ENCODE measurements around the gene MAD1L1. TPM values are rescaled to one million over a fixed set of nuclear protein-coding genes. Genes with fewer than 3 reads are reported as not detected.

MAD1L1 gene
- total RNA-seq, 1 experiment from 2014 or later, result 46.7 TPM

DNA sequence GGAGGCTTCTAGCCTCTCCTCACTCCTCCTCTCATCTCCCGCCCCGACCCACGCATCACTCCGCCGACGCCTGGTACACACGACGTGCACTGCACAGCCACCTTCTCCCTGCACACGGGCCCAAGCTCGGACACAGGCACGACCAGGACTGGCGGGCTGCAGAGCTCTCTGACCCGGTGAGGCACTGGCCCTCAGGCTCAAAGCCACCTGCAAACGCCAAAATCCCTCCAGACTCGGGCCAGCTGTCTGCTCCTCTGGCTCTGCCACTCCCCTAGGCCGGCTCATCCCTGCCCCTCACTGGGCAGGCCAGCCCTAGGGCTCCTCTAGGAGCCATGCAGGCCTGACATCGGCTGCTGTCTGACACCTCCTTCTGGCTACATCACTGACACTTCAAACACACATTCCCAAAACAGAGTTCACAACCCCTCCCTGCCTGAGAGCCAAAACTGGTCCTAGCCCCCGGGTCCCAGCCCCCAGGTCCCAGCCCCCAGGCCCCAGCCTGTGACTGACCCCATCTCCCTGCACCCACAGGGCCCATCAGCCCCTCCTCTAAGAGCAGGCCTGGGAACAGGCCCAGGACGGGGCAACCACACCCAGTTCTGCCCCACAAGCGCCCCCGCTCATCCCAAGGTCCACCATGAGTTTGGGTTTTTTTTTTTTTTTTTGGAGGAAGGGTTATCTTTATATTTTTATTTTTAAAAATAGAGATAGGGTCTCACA is 35.1 kb downstream of the MAD1L1 start:
- CTCF ChIA-PET, result no interaction called here

GRCh38 chr7:2196381-2197378 is 36.1 kb downstream of the MAD1L1 start:
- no TSS peak for BruUV-seq (replicated peaks)
- no peaks in the 10 kb centered on the region for H3K27me3 ChIP-seq (replicated peaks; ENCODE audit: insufficient read depth, low read depth, low read length, poor library complexity)
- no peak overlapping the region for H3K4me3 ChIP-seq (ENCODE audit: low read depth, low read length, poor library complexity, severe bottlenecking)
- peaks cover 10% of the 10 kb centered on the region for H3K9me3 ChIP-seq (ENCODE audit: low read depth, low read length, poor library complexity, severe bottlenecking)
- intact Hi-C loops (cut with micrococcal nuclease; ENCODE audit: unreplicated experiment), result no loop called here
- ChIA-PET POLR2A (ENCODE audit: low non-redundant PET) (no interaction called here), CTCF (no interaction called here)
- H3K27ac ChIP-seq (ENCODE audit: low read depth, low read length, poor library complexity, severe bottlenecking), result no peak overlapping the region
- H3K4me1 ChIP-seq (ENCODE audit: insufficient read depth, low read length, poor library complexity, severe bottlenecking), result peaks cover 17% of the 10 kb centered on the region
- DNase-seq (ENCODE audit: low spot score), result no peak
- peaks cover 17% of the 10 kb centered on the region for H3K36me3 ChIP-seq (ENCODE audit: insufficient read depth, low read length, poor library complexity, severe bottlenecking)
- no peak for TF ChIP-seq EZH2 (IDR thresholded peaks at IDR 0.05; ENCODE audit: borderline replicate concordance, low read depth, low read length, poor library complexity, severe bottlenecking)
- TF ChIP-seq, protein P1, sequence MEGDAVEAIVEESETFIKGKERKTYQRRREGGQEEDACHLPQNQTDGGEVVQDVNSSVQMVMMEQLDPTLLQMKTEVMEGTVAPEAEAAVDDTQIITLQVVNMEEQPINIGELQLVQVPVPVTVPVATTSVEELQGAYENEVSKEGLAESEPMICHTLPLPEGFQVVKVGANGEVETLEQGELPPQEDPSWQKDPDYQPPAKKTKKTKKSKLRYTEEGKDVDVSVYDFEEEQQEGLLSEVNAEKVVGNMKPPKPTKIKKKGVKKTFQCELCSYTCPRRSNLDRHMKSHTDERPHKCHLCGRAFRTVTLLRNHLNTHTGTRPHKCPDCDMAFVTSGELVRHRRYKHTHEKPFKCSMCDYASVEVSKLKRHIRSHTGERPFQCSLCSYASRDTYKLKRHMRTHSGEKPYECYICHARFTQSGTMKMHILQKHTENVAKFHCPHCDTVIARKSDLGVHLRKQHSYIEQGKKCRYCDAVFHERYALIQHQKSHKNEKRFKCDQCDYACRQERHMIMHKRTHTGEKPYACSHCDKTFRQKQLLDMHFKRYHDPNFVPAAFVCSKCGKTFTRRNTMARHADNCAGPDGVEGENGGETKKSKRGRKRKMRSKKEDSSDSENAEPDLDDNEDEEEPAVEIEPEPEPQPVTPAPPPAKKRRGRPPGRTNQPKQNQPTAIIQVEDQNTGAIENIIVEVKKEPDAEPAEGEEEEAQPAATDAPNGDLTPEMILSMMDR (conservative IDR thresholded peaks at IDR 0.05; ENCODE audit: low read depth, low read length), result no peak

More for the DNA sequence above, 35.1 kb downstream of the MAD1L1 start:
- no peak overlapping the region for H3K27ac ChIP-seq (ENCODE audit: low read depth, low read length, poor library complexity, severe bottlenecking)
- no peaks in the 10 kb centered on the region for H3K27me3 ChIP-seq (replicated peaks; ENCODE audit: insufficient read depth, low read depth, low read length, poor library complexity)
- intact Hi-C loops (cut with micrococcal nuclease; ENCODE audit: unreplicated experiment), result no loop called here
- H3K9me3 ChIP-seq (ENCODE audit: low read depth, low read length, poor library complexity, severe bottlenecking), result peaks cover 10% of the 10 kb centered on the region
- H3K36me3 ChIP-seq (ENCODE audit: insufficient read depth, low read length, poor library complexity, severe bottlenecking), result peaks cover 17% of the 10 kb centered on the region
- no peak for TF ChIP-seq EZH2 (IDR thresholded peaks at IDR 0.05; ENCODE audit: borderline replicate concordance, low read depth, low read length, poor library complexity, severe bottlenecking)
- TF ChIP-seq, protein P1 (conservative IDR thresholded peaks at IDR 0.05; ENCODE audit: low read depth, low read length), result no peak
- no peak for DNase-seq (ENCODE audit: low spot score)
- BruUV-seq (replicated peaks), result no TSS peak
- peaks cover 11% of the 10 kb centered on the region for H3K4me1 ChIP-seq (ENCODE audit: insufficient read depth, low read length, poor library complexity, severe bottlenecking)
- no peak overlapping the region for H3K4me3 ChIP-seq (ENCODE audit: low read depth, low read length, poor library complexity, severe bottlenecking)
- POLR2A ChIA-PET (ENCODE audit: low non-redundant PET), result no interaction called here

GRCh38 chr7:2195400-2196246 is 37.1 kb downstream of the MAD1L1 start:
- DNase-seq (ENCODE audit: low spot score), result no peak
- Histone ChIP-seq H3K4me3 (ENCODE audit: low read depth, low read length, poor library complexity, severe bottlenecking) (no peak overlapping the region), H3K27ac (ENCODE audit: low read depth, low read length, poor library complexity, severe bottlenecking) (no peak overlapping the region), H3K27me3 (replicated peaks; ENCODE audit: insufficient read depth, low read depth, low read length, poor library complexity) (no peaks in the 10 kb centered on the region), H3K9me3 (ENCODE audit: low read depth, low read length, poor library complexity, severe bottlenecking) (peaks cover 10% of the 10 kb centered on the region), H3K36me3 (ENCODE audit: insufficient read depth, low read length, poor library complexity, severe bottlenecking) (peaks cover 17% of the 10 kb centered on the region), H3K4me1 (ENCODE audit: insufficient read depth, low read length, poor library complexity, severe bottlenecking) (peaks cover 24% of the 10 kb centered on the region)
- POLR2A ChIA-PET (ENCODE audit: low non-redundant PET), result no interaction called here
- no peak for TF ChIP-seq EZH2 (IDR thresholded peaks at IDR 0.05; ENCODE audit: borderline replicate concordance, low read depth, low read length, poor library complexity, severe bottlenecking)
- TF ChIP-seq, protein P1 (conservative IDR thresholded peaks at IDR 0.05; ENCODE audit: low read depth, low read length), result no peak
- intact Hi-C loops (cut with micrococcal nuclease; ENCODE audit: unreplicated experiment), result no loop called here
- CTCF ChIA-PET, result interaction anchor here (0.7 to 1.0 kb wide), 2 partner anchors 241 to 289 kb away, joined by 4 to 5 read pairs; no protein-coding TSS in a partner anchor
- no TSS peak for BruUV-seq (replicated peaks)
